ENCODE results near the gene RAE1. TPM values are rescaled to one million over a fixed set of nuclear protein-coding genes. Genes with fewer than 3 reads are reported as not detected.

Gene RAE1
- total and polyA plus RNA-seq, 3 donors from 2014 or later, result 111 to 292 (median 157) TPM

- peaks cover 44% of the 10 kb centered on the region for H3K4me1 ChIP-seq
- DNase-seq, result no peak
- no peaks in the 10 kb centered on the region for H3K27me3 ChIP-seq
- no peak for TF ChIP-seq POLR2A (IDR thresholded peaks at IDR 0.05)
- TF ChIP-seq, protein P1, sequence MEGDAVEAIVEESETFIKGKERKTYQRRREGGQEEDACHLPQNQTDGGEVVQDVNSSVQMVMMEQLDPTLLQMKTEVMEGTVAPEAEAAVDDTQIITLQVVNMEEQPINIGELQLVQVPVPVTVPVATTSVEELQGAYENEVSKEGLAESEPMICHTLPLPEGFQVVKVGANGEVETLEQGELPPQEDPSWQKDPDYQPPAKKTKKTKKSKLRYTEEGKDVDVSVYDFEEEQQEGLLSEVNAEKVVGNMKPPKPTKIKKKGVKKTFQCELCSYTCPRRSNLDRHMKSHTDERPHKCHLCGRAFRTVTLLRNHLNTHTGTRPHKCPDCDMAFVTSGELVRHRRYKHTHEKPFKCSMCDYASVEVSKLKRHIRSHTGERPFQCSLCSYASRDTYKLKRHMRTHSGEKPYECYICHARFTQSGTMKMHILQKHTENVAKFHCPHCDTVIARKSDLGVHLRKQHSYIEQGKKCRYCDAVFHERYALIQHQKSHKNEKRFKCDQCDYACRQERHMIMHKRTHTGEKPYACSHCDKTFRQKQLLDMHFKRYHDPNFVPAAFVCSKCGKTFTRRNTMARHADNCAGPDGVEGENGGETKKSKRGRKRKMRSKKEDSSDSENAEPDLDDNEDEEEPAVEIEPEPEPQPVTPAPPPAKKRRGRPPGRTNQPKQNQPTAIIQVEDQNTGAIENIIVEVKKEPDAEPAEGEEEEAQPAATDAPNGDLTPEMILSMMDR (IDR thresholded peaks at IDR 0.05), result no peak
- H3K4me3 ChIP-seq, result no peak overlapping the region
- intact Hi-C loops (cut with DNase I; ENCODE audit: low total_unique reads), result no loop called here
- no peak overlapping the region for H3K27ac ChIP-seq
- 89 to 95% methylated on average over 5 to 10 of the region's 10 CpGs for WGBS, 2 donors
- no peaks in the 10 kb centered on the region for H3K36me3 ChIP-seq (ENCODE audit: low read depth, missing control alignments)
- H3K9me3 ChIP-seq, result no peaks in the 10 kb centered on the region
Observed at GRCh38 chr20:57413986-57414385, 62.9 kb downstream of the RAE1 start.

DNA sequence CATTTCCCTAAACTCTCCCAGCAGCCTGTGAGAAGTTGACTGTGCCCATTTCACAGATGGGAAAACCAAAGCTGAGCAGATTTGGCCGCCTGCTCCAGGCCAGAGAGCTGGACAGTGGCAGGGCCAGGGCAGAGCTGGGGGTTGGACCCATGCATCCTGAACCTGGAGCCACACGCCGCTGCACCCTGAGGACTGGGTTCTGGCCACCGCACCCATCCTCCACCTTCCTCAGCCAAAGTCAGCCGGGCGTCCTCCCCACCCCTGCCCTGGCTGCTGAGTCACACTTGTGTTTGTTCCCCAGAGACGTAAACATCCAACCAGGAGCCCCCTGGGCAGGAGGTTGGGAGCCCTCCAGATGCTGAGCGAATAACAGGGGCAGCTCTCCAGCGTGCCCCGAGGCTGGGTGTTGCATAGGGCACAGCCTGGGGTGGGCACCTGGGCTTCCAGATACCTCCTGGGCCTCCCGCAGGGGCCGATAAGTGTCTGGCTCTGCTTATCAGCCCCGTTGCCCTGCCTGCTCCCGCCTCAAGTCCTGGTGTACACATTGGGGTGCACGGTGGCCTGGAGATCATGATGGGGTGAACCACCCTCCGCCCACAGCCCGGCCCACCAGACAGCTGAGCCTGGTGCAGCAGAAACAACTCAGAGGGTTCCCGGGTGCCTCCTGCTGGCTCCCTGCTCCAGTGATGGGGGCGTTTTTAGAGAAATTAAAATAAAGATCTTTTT lies 64.0 kb downstream of the RAE1 start:
- Histone ChIP-seq H3K27ac (no peak overlapping the region), H3K36me3 (ENCODE audit: low read depth, missing control alignments) (no peaks in the 10 kb centered on the region)
- no peak for DNase-seq

GRCh38 chr20:57415771-57416170 lies 64.7 kb downstream of the RAE1 start:
- H3K9me3 ChIP-seq, result no peaks in the 10 kb centered on the region
- WGBS, 2 donors, result 69 to 82% methylated on average over 11 of the region's 11 CpGs
- H3K27ac ChIP-seq, result no peak overlapping the region
- no peak for DNase-seq
- intact Hi-C loops (cut with DNase I; ENCODE audit: low total_unique reads), result no loop called here
- H3K4me3 ChIP-seq, result no peak overlapping the region
- TF ChIP-seq, protein P1 (IDR thresholded peaks at IDR 0.05), result no peak
- TF ChIP-seq POLR2A (IDR thresholded peaks at IDR 0.05), result no peak
- peaks cover 27% of the 10 kb centered on the region for H3K4me1 ChIP-seq
- H3K36me3 ChIP-seq (ENCODE audit: low read depth, missing control alignments), result no peaks in the 10 kb centered on the region
- H3K27me3 ChIP-seq, result no peaks in the 10 kb centered on the region

More for the DNA sequence above, 64.0 kb downstream of the RAE1 start:
- Histone ChIP-seq H3K9me3 (no peaks in the 10 kb centered on the region), H3K4me3 (no peak overlapping the region), H3K4me1 (peaks cover 34% of the 10 kb centered on the region), H3K27me3 (no peaks in the 10 kb centered on the region)
- TF ChIP-seq, protein P1 (IDR thresholded peaks at IDR 0.05), result no peak
- no peak for TF ChIP-seq POLR2A (IDR thresholded peaks at IDR 0.05)
- WGBS, 2 donors, result 74 to 78% methylated on average over 14 to 17 of the region's 19 CpGs
- intact Hi-C loops (cut with DNase I; ENCODE audit: low total_unique reads), result no loop called here

- intact Hi-C loops (cut with DNase I; ENCODE audit: low total_unique reads), result no loop called here
- H3K9me3 ChIP-seq, result no peaks in the 10 kb centered on the region
- H3K27ac ChIP-seq, result peak overlapping the region in 1 of 2 donors; percentile 19
- H3K27me3 ChIP-seq, result no peaks in the 10 kb centered on the region
- H3K4me3 ChIP-seq, result no peak overlapping the region
- no peaks in the 10 kb centered on the region for H3K36me3 ChIP-seq (ENCODE audit: low read depth, missing control alignments)
- WGBS, 2 donors, result 75 to 82% methylated on average over 12 to 15 of the region's 15 CpGs
- peaks cover 25% of the 10 kb centered on the region for H3K4me1 ChIP-seq
- no peak for DNase-seq
- TF ChIP-seq, protein P1 (IDR thresholded peaks at IDR 0.05), result no peak
- TF ChIP-seq POLR2A (IDR thresholded peaks at IDR 0.05), result no peak
Observed at GRCh38 chr20:57416296-57417022, 65.4 kb downstream of the RAE1 start.

Measured in testis (tissue), 3 donors.